SK-N-SH treated with all-trans-retinoic acid at 6 μM for 48 hours (cell line): Measurements from ENCODE around the gene SAMD1.

Source experiments
- CREB5 ChIP-seq: fragments of 250-450 bp; sonication (Bioruptor Pico); IDR thresholded peaks from 2 replicates; pipeline ENCODE4 v1.5.1; 2020; ENCODE audit warnings: low read depth, mild to moderate bottlenecking, moderate library complexity
- CSDC2 ChIP-seq: fragments of 250-450 bp; sonication (Bioruptor Pico); IDR thresholded peaks from 2 replicates; pipeline ENCODE4 v1.5.0; 2020; ENCODE audit warnings: mild to moderate bottlenecking, moderate library complexity
- OSR1 ChIP-seq: fragments of 250-450 bp; sonication (Bioruptor Pico); IDR thresholded peaks from 2 replicates; pipeline ENCODE4 v1.8.0; 2022; ENCODE audit warnings: moderate library complexity, mild to moderate bottlenecking, inconsistent platforms
- RARB ChIP-seq: fragments of 250-450 bp; sonication (Bioruptor Pico); IDR thresholded peaks from 2 replicates; pipeline ENCODE4 v1.8.0; 2021; ENCODE audit warnings: mild to moderate bottlenecking, moderate library complexity
- TOX ChIP-seq: fragments of 250-450 bp; sonication (Bioruptor Pico); IDR thresholded peaks from 2 replicates; pipeline ENCODE4 v1.8.0; 2021; ENCODE audit warnings: mild to moderate bottlenecking, moderate library complexity, borderline replicate concordance
- ZFP30 ChIP-seq: fragments of 450-650 bp; formaldehyde crosslinking; IDR thresholded peaks from 2 replicates; pipeline ENCODE4 v1.5.0; 2022; ENCODE audit warnings: mild to moderate bottlenecking, moderate library complexity
- ZNF8 ChIP-seq: fragments of 450-650 bp; formaldehyde crosslinking; IDR thresholded peaks from 2 replicates; pipeline ENCODE4 v1.5.0; 2020; ENCODE audit warnings: mild to moderate bottlenecking, moderate library complexity

GRCh38 chr19:14050512-14050911, 40.0 kb downstream of the SAMD1 start:
- TF ChIP-seq TOX (CRISPR knock-in tag), result no peak
- no peak for TF ChIP-seq RARB (CRISPR knock-in tag)
- no peak for TF ChIP-seq ZFP30 (CRISPR knock-in tag)
- no peak for TF ChIP-seq OSR1
- no peak for TF ChIP-seq CREB5 (CRISPR knock-in tag)
- TF ChIP-seq ZNF8, result no peak
- no peak for TF ChIP-seq CSDC2 (CRISPR knock-in tag)
